ENCODE results near the gene EML4.

DNA sequence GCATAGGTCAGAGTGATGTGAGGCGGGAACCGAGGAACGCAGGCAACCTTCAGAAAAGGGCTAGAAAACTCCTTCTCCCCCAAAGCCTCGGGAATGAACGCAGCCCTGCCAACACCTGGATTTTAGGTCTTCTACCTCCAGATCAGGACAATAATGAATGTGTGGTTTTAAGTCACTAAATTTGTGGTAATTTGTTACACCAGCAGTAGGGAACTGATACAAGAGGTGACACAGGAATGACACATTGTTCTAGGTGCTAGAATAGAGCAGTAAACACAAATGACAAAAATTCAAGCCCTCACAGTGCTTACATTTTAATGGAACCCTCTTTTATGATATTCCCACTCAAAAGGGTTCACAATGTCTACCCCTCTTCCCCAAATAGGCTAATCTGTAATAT lies 39.2 kb upstream of the EML4 start:
- TF ChIP-seq, protein P1, sequence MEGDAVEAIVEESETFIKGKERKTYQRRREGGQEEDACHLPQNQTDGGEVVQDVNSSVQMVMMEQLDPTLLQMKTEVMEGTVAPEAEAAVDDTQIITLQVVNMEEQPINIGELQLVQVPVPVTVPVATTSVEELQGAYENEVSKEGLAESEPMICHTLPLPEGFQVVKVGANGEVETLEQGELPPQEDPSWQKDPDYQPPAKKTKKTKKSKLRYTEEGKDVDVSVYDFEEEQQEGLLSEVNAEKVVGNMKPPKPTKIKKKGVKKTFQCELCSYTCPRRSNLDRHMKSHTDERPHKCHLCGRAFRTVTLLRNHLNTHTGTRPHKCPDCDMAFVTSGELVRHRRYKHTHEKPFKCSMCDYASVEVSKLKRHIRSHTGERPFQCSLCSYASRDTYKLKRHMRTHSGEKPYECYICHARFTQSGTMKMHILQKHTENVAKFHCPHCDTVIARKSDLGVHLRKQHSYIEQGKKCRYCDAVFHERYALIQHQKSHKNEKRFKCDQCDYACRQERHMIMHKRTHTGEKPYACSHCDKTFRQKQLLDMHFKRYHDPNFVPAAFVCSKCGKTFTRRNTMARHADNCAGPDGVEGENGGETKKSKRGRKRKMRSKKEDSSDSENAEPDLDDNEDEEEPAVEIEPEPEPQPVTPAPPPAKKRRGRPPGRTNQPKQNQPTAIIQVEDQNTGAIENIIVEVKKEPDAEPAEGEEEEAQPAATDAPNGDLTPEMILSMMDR (optimal IDR thresholded peaks at IDR 0.05 in 1 of 3, IDR thresholded peaks at IDR 0.05 in 1 of 3, conservative IDR thresholded peaks at IDR 0.05 in 1 of 3; ENCODE audit: extremely low read depth in 1 of 3, insufficient read depth in 2 of 3, low read length in 3 of 3), result no peak
- TF ChIP-seq EZH2 (IDR thresholded peaks at IDR 0.05; ENCODE audit: low read length), result no peak

Data from keratinocyte (primary cell).